ENCODE data around the gene FAM90A1. TPM values are rescaled to one million over a fixed set of nuclear protein-coding genes. Genes with fewer than 3 reads are reported as not detected.
"Not testable (repeated sequence)": the region's sequence is repeated elsewhere in the genome, so short reads cannot be mapped to it uniquely, and the experiment has no call there.

FAM90A1 gene
- total RNA-seq (2014; rRNA removed; shearing (Covaris generic)), result not detected in 2 replicates
- polyA plus RNA-seq (2015; cell fraction: cytosol; rRNA removed), result 0.02 TPM in 1 of 2 replicates, not detected in the other
- polyA plus RNA-seq (2015; cell fraction: nucleus; rRNA removed), result not detected in 2 replicates

GRCh38 chr12:8226992-8227731, at the start of gene FAM90A1:
Gene FAM90A1 (minus strand): TSS chr12:8227618. CDS start chr12:8224832, 2,786 bp downstream.
- not testable (repeated sequence) for DNase-seq (ENCODE audit: low read depth)

- not testable (repeated sequence) for DNase-seq (ENCODE audit: low read depth)
Measured at GRCh38 chr12:8276397-8276796, 49.0 kb upstream of the FAM90A1 start.

- not testable (repeated sequence) for DNase-seq (ENCODE audit: low read depth)
Measured at GRCh38 chr12:8266706-8267105, 39.3 kb upstream of the FAM90A1 start.

- not testable (repeated sequence) for DNase-seq (ENCODE audit: low read depth)
Measured at GRCh38 chr12:8264236-8264635, 36.8 kb upstream of the FAM90A1 start.

GRCh38 chr12:8261111-8261554, 33.7 kb upstream of the FAM90A1 start:
- DNase-seq (ENCODE audit: low read depth), result not testable (repeated sequence)

- DNase-seq (ENCODE audit: low read depth), result peak; percentile 52
Measured at GRCh38 chr12:8256356-8256755, 28.9 kb upstream of the FAM90A1 start.

- not testable (repeated sequence) for DNase-seq (ENCODE audit: low read depth)
Measured at GRCh38 chr12:8254705-8255104, 27.3 kb upstream of the FAM90A1 start.

- not testable (repeated sequence) for DNase-seq (ENCODE audit: low read depth)
Measured at GRCh38 chr12:8252056-8252818, 24.8 kb upstream of the FAM90A1 start.

GRCh38 chr12:8251616-8252015, 24.2 kb upstream of the FAM90A1 start:
- not testable (repeated sequence) for DNase-seq (ENCODE audit: low read depth)

- DNase-seq (ENCODE audit: low read depth), result peak; percentile 63
Measured at GRCh38 chr12:8246941-8247535, 19.6 kb upstream of the FAM90A1 start.

GRCh38 chr12:8243682-8244161, 16.3 kb upstream of the FAM90A1 start:
- not testable (repeated sequence) for DNase-seq (ENCODE audit: low read depth)

- DNase-seq (ENCODE audit: low read depth), result peak; percentile 89
Measured at GRCh38 chr12:8242880-8243681, 15.7 kb upstream of the FAM90A1 start.

- DNase-seq (ENCODE audit: low read depth), result not testable (repeated sequence)
Measured at GRCh38 chr12:8242622-8242879, 15.1 kb upstream of the FAM90A1 start.

- DNase-seq (ENCODE audit: low read depth), result peak; percentile 36
Measured at GRCh38 chr12:8241917-8242621, 14.7 kb upstream of the FAM90A1 start.

- not testable (repeated sequence) for DNase-seq (ENCODE audit: low read depth)
Measured at GRCh38 chr12:8240340-8241114, 13.1 kb upstream of the FAM90A1 start.

GRCh38 chr12:8237031-8237430, 9.6 kb upstream of the FAM90A1 start:
- DNase-seq (ENCODE audit: low read depth), result not testable (repeated sequence)

- peak; percentile 56 for DNase-seq (ENCODE audit: low read depth)
Measured at GRCh38 chr12:8235316-8236157, 8.1 kb upstream of the FAM90A1 start.

- not testable (repeated sequence) for DNase-seq (ENCODE audit: low read depth)
Measured at GRCh38 chr12:8234746-8235145, 7.3 kb upstream of the FAM90A1 start.
